GM12878 (cell line): ENCODE data around the gene MAST2. TPM values are rescaled to one million over a fixed set of nuclear protein-coding genes. Genes with fewer than 3 reads are reported as not detected.

Experiments used
- ATAC-seq: fragments of 200-7000 bp; cut with Tn5 transposase; 3 replicates; pipeline ENCODE4 v1.9.1; 2020; ENCODE audit warnings: mild to moderate bottlenecking, moderate library complexity
- BruUV-seq: library from RNA; stranded (reverse); fragments of 400-500 nt; replicated peaks from 2 replicates; lab custom pipeline; 2021; lab: Mats Ljungman, UMichigan
- CTCF ChIA-PET: fragments of 300-600 bp; sonication (Branson Sonifier 250); formaldehyde crosslinking; extraction: SDS; loops from one replicate; lab custom pipeline; 2021; ENCODE audit warnings: inconsistent platforms; lab: Yijun Ruan, JAX
- POLR2A ChIA-PET: fragments of 350-600 bp; formaldehyde crosslinking; extraction: SDS; loops from one replicate; lab custom pipeline; 2021; ENCODE audit warnings: inconsistent platforms; lab: Charles Lee
- RAD21 ChIA-PET: fragments of 300-600 bp; sonication (Branson Sonifier 250); formaldehyde crosslinking; loops from one replicate; lab custom pipeline; 2023; ENCODE audit warnings: antibody characterized with exemption; ENCODE audit not compliant: unreplicated experiment; lab: Charles Lee
- SMC1A ChIA-PET: fragments of 300-600 bp; sonication (Branson Sonifier 250); formaldehyde crosslinking; loops from one replicate; lab custom pipeline; 2023; ENCODE audit not compliant: unreplicated experiment, uncharacterized antibody; lab: Charles Lee
- DNase-seq: peaks from one replicate; pipeline ENCODE4 v3.0.0-alpha.2; 2011; ENCODE audit warnings: low read depth, low spot score
- FAIRE-seq: peaks from 3 replicates; lab custom pipeline; 2011; peaks lifted over from hg19 to GRCh38; lab: Jason Lieb, UNC
- H2AFZ ChIP-seq: 2 replicates; pipeline ENCODE4 v1.6.0; 2011; ENCODE audit warnings: low read depth, low read length, control low read depth; ENCODE audit not compliant: control insufficient read depth
- H3K27ac ChIP-seq: 2 replicates; pipeline ENCODE4 v1.5.1; 2011; ENCODE audit warnings: control low read depth; ENCODE audit not compliant: control insufficient read depth, insufficient read depth
- H3K27me3 ChIP-seq, 2 experiments: replicated peaks in 1 of 2; 2 replicates each; pipeline versions ENCODE4 v1.6.0 to v1.6.1; 2011; ENCODE audit warnings: low read length in 1 of 2; ENCODE audit not compliant: control insufficient read depth in 2 of 2, insufficient read depth in 2 of 2
- H3K36me3 ChIP-seq, 2 experiments: 2 replicates each; pipeline ENCODE4 v1.5.1; 2011; ENCODE audit warnings: low read length in 1 of 2; ENCODE audit not compliant: control insufficient read depth in 2 of 2, insufficient read depth in 2 of 2
- H3K4me1 ChIP-seq: 2 replicates; pipeline ENCODE4 v1.6.1; 2011; ENCODE audit warnings: mild to moderate bottlenecking, low read length, moderate library complexity, mixed read lengths; ENCODE audit not compliant: control insufficient read depth, insufficient read depth
- H3K4me2 ChIP-seq: 2 replicates; pipeline ENCODE4 v1.6.0; 2011; ENCODE audit warnings: control low read depth; ENCODE audit not compliant: control insufficient read depth, insufficient read depth
- H3K4me3 ChIP-seq: fragments of 200-600 bp; sonication (generic); 2 replicates; pipeline ENCODE4 v1.5.1; 2016
- H3K79me2 ChIP-seq: 2 replicates; pipeline ENCODE4 v1.6.0; 2011; ENCODE audit warnings: low read length; ENCODE audit not compliant: control insufficient read depth, insufficient read depth
- H3K9ac ChIP-seq: 2 replicates; pipeline ENCODE4 v1.8.0; 2011; ENCODE audit warnings: low read length, control low read depth, mixed read lengths; ENCODE audit not compliant: control insufficient read depth, insufficient read depth
- H3K9me3 ChIP-seq: replicated peaks from 3 replicates; pipeline ENCODE4 v1.5.1; 2011; ENCODE audit warnings: mild to moderate bottlenecking, low read length; ENCODE audit not compliant: control insufficient read depth, insufficient read depth
- H4K20me1 ChIP-seq: 2 replicates; pipeline ENCODE4 v1.6.0; 2011; ENCODE audit not compliant: control insufficient read depth, insufficient read depth
- E2F8 ChIP-seq: fragments of 450-650 bp; IDR thresholded peaks from 2 replicates; pipeline ENCODE4 v1.6.1; 2018; ENCODE audit warnings: mild to moderate bottlenecking, low read depth, moderate library complexity; ENCODE audit not compliant: partially characterized antibody
- HDAC6 ChIP-seq: fragments of 200-600 bp; sonication (generic); IDR thresholded peaks from one replicate; pipeline ENCODE4 v1.8.0; 2017; ENCODE audit warnings: antibody characterized with exemption; ENCODE audit not compliant: unreplicated experiment
- MEF2A ChIP-seq: IDR thresholded peaks from 2 replicates; pipeline ENCODE4 v1.6.1; 2011; ENCODE audit warnings: low read depth, mild to moderate bottlenecking, low read length, moderate library complexity; ENCODE audit not compliant: insufficient read depth
- MTA2 ChIP-seq: fragments of 450-650 bp; IDR thresholded peaks from 2 replicates; pipeline ENCODE4 v1.6.1; 2016; ENCODE audit warnings: low read depth, mild to moderate bottlenecking, moderate library complexity
- POLR2AphosphoS2 ChIP-seq: IDR thresholded peaks from 2 replicates; pipeline ENCODE4 v1.6.1; 2011; ENCODE audit warnings: low read depth, mild to moderate bottlenecking, low read length, improper control_type of control experiment, moderate library complexity
- POLR2AphosphoS5 ChIP-seq: IDR thresholded peaks from 2 replicates; pipeline ENCODE4 v1.6.1; 2011; ENCODE audit warnings: mild to moderate bottlenecking, low read length, inconsistent platforms
- RB1 ChIP-seq: fragments of 450-650 bp; formaldehyde crosslinking; IDR thresholded peaks from 2 replicates; pipeline ENCODE4 v1.6.1; 2017; ENCODE audit warnings: mild to moderate bottlenecking, borderline replicate concordance
- SMAD5 ChIP-seq: IDR thresholded peaks from 2 replicates; pipeline ENCODE4 v1.6.1; 2016; ENCODE audit warnings: antibody characterized with exemption, low read depth
- SREBF1 ChIP-seq: IDR thresholded peaks from 2 replicates; pipeline ENCODE4 v1.6.1; 2012; ENCODE audit warnings: mild to moderate bottlenecking, low read length
- STAT1 ChIP-seq: fragments of 450-650 bp; conservative IDR thresholded peaks from 2 replicates; pipeline ENCODE4 v1.6.1; 2014; ENCODE audit warnings: antibody characterized with exemption, mild to moderate bottlenecking
- STAT3 ChIP-seq: IDR thresholded peaks from 2 replicates; pipeline ENCODE4 v1.6.1; 2011; ENCODE audit warnings: low read depth, low read length, improper control_type of control experiment
- SUZ12 ChIP-seq: fragments of 200-600 bp; sonication (generic); IDR thresholded peaks from one replicate; pipeline ENCODE4 v1.6.1; 2018; ENCODE audit warnings: antibody characterized with exemption, mild to moderate bottlenecking; ENCODE audit not compliant: unreplicated experiment
- ZBTB33 ChIP-seq: fragments of 450-650 bp; IDR thresholded peaks from 2 replicates; pipeline ENCODE4 v1.6.1; 2017; ENCODE audit warnings: mild to moderate bottlenecking
- WGBS: methylation state at CpG from one replicate; pipeline ENCODE4 v1.1.6; 2016; ENCODE audit warnings: low lambda C conversion rate; ENCODE audit not compliant: insufficient replicate concordance, insufficient coverage; ENCODE audit errors: missing lambda C conversion rate; 5-methylcytosine and 5-hydroxymethylcytosine counted together
- in situ Hi-C: fragments of 300-500 bp; cut with MboI; formaldehyde crosslinking; loops from 9 replicates; pipeline ENCODE4 v1.14.3; 2018; ENCODE audit warnings: mixed read lengths
- intact Hi-C: fragments of 100-400 bp; cut with micrococcal nuclease; formaldehyde crosslinking; loops from one replicate; pipeline ENCODE4 v1.14.2; 2022; ENCODE audit not compliant: unreplicated experiment
- polyA plus RNA-seq, 11 experiments: library from polyadenylated mRNA; depleted of rRNA in 4 of 11; unstranded in 6 of 11; stranded (reverse) in 5 of 11; fragments of >200 nt; fragmentation: Nextera tagmentation in 4 of 11; fragmentation: Illumina TruSeq in 1 of 11; extraction: Ambion mirVana in 4 of 11; extraction: Trizol in 1 of 11; gene quantifications; 1 replicate in 1 of 11; 2 replicates in 10 of 11; pipeline versions ENCODE4 v1.2.1 to v1.2.3, GENCODE V29; 2011 to 2016; ENCODE audit warnings: inconsistent platforms in 2 of 11, missing spikeins in 2 of 11, low read depth in 1 of 11
- total RNA-seq, 4 experiments: library from RNA; depleted of rRNA in 3 of 4; stranded (reverse); fragments of >200 nt in 3 of 4; fragmentation: Illumina TruSeq in 1 of 4; extraction: Trizol in 1 of 4; gene quantifications; 2 replicates each; pipeline versions ENCODE4 v1.2.1 to v1.2.3, GENCODE V29; 2013 to 2021

MAST2 gene
- total and polyA plus RNA-seq, 10 of the 15 experiments (the other 5 are each of a cell fraction or from before 2014, with no cell fraction given), result 1.0 to 28.7 (median 13.8) TPM

- ChIA-PET SMC1A (interaction anchor here (1.3 kb wide), 1 partner anchor 10 kb away, joined by 4 read pairs; no protein-coding TSS in a partner anchor), CTCF (no interaction called here), RAD21 (no interaction called here), POLR2A (no interaction called here)
- Histone ChIP-seq H3K4me1 (no peaks in the 10 kb centered on the region), H3K27me3 (no peaks in the 10 kb centered on the region), H3K9me3 (peaks cover 2% of the 10 kb centered on the region; the same call in 2 of the 3 replicates), H3K27ac (no peak overlapping the region), H4K20me1 (no peaks in the 10 kb centered on the region), H2AFZ (no peak overlapping the region), H3K4me3 (no peak overlapping the region), H3K36me3 (no peaks in the 10 kb centered on the region; a peak in 1 of 4 replicates), H3K79me2 (no peaks in the 10 kb centered on the region), H3K4me2 (no peak overlapping the region), H3K9ac (no peak overlapping the region)
- DNase-seq (no peak), FAIRE-seq (no peak), ATAC-seq (no peak)
- no TSS peak for BruUV-seq
- in situ Hi-C loops (no loop called here), intact Hi-C loops (no loop called here)
- TF ChIP-seq HDAC6 (no peak), ZBTB33 (no peak), RB1 (no peak), SREBF1 (no peak), STAT1 (no peak), SUZ12 (no peak), SMAD5 (no peak), POLR2AphosphoS5 (no peak), MEF2A (no peak), E2F8 (no peak), STAT3 (no peak), MTA2 (no peak), POLR2AphosphoS2 (no peak)
- WGBS, result 89% methylated on average over 8 of the region's 8 CpGs
Measured at GRCh38 chr1:45995298-45995697, 191.9 kb downstream of the MAST2 start.
